GM19025 (cell line): ENCODE data around the gene PCDHA1.
"Not testable (repeated sequence)": the region's sequence is repeated elsewhere in the genome, so short reads cannot be mapped to it uniquely, and the experiment has no call there.

Experiments
- ATAC-seq: cut with Tn5 transposase; IDR thresholded peaks from one replicate; pipeline ENCODE4 v1.9.1; 2021; ENCODE audit warnings: mild to moderate bottlenecking, low read depth, moderate library complexity; ENCODE audit not compliant: unreplicated experiment

Gene PCDHA1

DNA sequence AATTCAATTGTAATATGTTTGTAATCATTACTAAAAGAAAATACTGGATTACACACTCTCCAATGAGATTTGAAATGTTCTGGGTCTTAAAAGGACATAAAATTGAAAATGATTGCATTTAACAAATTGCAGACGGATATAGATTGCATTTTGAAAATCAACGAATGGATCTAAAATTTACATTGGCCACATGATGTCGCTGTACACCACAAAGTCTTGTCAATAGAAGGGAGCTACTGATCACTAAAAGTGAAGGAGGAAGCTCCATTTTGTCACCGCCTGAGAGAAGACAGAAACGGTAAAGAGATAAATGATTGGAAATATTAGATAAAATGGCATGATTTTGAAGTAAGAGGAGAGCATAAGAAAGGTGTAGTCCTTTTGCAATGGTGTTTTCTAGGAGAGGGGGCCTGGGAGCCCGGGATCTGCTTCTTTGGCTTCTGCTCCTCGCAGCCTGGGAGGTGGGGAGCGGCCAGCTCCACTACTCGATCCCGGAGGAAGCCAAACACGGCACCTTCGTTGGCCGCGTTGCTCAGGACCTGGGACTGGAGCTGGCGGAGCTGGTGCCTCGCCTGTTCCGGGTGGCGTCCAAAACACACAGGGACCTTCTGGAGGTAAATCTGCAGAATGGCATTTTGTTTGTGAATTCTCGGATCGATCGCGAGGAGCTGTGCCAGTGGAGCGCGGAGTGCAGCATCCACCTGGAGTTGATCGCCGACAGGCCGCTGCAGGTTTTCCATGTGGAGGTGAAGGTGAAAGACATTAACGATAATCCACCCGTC is at the start of gene PCDHA1:
TSS of gene PCDHA1 (plus strand) at position 236 of the 782 bp plus-strand sequence.
- ATAC-seq: no peak

DNA sequence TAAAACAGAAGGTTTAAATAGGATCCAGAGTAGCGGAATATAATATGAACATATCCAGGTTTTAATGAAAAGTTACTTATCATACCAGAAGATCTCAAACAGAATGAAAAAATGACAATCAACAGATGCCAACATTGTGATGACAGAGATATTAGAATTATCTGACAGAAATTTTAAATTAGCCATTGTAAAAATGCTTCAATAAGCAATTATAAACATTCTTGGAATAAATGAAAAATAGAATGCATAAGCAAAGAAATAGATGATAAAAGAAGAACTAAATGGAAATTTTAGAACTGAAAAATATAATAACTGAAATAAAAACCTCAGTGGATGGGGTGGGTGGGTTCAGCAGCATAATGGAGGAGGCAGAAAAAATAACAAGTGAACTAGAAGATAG is 48.5 kb upstream of the PCDHA1 start:
- ATAC-seq: no peak

DNA sequence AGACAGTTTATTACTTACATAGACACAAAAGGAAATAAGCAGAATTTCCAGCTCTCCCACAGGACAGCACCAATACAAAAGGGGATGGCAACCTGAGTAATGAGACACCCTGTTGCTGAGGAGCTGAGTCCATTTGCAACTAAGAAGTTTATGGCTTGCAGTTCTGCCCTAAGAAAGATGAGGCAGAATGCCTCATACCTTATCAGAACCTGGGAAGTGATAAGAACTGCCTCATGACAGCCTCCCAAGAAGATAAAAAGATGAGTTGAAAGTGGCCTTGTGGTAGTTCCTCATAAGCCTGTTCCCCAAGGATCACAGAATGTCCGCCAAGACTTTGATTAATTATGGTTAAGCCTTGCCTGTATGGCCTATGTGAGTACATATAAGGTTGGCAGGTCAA is 44.0 kb upstream of the PCDHA1 start:
- no peak for ATAC-seq

DNA sequence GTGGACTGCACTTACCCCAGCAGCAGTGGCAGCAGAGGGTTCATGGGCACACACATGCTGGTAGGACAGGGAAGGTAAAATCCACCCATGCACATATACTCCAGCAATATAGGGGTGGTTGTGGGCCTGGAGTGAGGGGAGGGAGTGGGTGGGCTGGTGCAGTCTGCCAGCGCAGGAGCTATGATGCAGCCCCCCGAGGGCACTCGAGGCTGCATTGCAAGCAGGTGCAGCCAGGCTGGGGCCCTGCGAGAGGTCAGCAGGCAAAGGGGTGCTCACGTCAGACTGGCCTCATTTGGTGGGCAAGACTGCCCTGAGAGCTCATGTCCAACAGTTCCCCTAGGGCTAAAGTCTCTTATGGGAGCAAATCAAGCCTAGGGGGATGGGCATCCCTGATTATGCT is 32.4 kb upstream of the PCDHA1 start:
- ATAC-seq: no peak

DNA sequence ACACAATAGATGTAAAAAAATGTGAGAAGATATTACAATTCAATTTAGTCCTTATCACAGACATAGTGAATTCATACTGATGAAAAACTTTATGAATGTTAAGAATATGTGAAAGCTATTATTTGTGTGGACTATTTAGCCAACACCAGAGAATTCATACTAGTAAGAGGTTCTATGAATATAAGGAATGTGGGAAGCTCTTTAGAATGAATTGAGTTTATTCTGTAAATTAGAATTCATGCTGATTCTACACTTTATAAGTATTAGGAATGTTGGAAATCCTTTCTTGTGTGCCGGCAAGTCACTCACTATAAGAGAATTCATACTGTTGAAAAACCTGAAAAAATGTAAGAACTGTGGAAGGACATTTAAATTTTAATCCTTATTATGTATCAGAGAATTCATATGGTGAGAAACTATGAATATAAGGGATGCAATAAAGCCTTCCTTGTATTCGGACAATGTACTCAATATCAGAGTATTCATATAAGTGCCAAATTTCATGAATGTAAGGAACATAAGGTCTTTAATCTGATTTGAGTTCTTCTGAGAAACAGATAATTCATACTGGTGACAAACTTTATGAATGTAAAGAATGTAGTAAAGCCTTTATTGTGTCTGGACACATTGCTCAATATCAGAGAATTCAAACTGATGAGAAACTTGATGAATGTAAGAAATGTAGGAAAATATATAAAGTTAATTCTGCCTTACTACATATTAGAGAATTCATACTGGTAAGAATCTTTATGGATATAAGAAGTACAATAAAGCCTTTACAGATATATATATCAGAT is 21.6 kb upstream of the PCDHA1 start:
- no peak for ATAC-seq

- no peak for ATAC-seq
Measured at GRCh38 chr5:140767444-140767843, 18.5 kb upstream of the PCDHA1 start.

- ATAC-seq: no peak
Measured at GRCh38 chr5:140780512-140780911, 5.4 kb upstream of the PCDHA1 start.

DNA sequence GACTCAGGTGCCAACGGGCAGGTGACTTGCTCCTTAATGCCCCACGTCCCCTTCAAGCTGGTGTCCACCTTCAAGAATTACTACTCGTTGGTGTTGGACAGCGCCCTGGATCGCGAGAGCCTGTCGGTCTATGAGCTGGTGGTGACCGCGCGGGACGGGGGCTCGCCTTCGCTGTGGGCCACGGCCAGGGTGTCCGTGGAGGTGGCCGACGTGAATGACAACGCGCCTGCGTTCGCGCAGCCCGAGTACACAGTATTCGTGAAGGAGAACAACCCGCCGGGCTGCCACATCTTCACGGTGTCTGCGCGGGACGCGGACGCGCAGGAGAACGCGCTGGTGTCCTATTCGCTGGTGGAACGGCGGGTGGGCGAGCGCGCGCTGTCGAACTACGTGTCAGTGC is 1.5 kb downstream of the PCDHA1 start:
- ATAC-seq: not testable (repeated sequence)

DNA sequence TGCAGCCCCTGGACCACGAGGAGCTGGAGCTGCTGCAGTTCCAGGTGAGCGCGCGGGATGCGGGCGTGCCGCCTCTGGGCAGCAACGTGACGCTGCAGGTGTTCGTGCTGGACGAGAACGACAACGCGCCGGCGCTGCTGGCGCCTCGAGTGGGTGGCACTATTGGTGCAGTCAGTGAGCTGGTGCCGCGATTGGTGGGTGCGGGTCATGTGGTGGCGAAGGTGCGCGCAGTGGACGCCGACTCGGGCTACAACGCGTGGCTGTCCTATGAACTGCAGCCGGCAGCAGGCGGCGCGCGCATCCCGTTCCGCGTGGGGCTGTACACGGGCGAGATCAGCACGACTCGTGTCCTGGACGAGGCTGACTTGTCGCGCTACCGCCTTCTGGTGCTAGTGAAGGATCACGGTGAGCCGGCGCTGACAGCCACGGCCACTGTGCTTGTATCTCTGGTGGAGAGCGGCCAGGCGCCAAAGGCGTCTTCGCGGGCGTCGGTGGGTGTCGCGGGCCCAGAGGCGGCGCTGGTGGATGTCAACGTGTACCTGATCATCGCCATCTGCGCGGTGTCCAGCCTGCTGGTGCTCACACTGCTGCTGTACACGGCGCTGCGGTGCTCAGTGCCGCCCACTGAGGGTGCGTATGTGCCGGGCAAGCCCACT is 2.0 kb downstream of the PCDHA1 start:
- not testable (repeated sequence) for ATAC-seq

DNA sequence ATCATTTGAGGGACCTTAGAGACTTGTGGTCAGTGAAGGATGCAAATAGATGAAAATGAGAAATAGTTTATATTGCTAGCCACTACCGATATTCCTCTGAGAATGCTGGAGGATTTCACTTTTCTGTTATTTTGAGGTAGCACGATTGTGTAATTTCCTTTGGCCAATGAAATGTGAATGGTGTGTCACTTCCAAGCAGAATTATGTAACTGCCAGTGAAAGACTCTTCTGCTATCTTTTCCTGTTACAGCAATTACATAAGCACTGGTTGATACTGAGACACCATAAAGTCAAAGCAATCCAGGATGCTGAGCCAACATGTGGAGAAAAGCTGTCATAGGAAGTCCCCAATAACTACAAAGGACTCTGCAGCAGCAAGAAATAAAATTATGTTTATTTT is 5.1 kb downstream of the PCDHA1 start:
- ATAC-seq: no peak

- no peak for ATAC-seq
Measured at GRCh38 chr5:140794595-140795258, 8.8 kb downstream of the PCDHA1 start, which contains the start of gene PCDHA2. Gene PCDHA2 (plus strand): TSS chr5:140794852.

GRCh38 chr5:140795259-140795641 is 9.3 kb downstream of the PCDHA1 start:
- ATAC-seq: no peak

DNA sequence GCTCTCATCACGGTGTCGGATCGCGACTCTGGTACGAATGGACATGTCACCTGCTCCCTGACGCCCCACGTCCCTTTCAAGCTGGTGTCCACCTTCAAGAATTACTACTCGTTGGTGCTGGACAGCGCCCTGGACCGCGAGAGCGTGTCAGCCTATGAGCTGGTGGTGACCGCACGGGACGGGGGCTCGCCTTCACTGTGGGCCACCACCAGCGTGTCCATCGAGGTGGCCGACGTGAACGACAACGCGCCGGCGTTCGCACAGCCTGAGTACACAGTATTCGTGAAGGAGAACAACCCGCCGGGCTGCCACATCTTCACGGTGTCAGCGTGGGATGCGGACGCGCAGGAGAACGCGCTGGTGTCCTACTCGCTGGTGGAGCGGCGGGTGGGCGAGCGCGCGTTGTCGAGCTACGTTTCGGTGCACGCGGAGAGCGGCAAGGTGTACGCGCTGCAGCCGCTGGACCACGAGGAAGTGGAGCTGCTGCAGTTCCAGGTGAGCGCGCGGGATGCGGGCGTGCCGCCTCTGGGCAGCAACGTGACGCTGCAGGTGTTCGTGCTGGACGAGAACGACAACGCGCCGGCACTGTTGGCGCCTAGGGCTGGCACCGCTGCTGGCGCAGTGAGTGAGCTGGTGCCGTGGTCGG is 10.3 kb downstream of the PCDHA1 start:
- ATAC-seq: not testable (repeated sequence)

DNA sequence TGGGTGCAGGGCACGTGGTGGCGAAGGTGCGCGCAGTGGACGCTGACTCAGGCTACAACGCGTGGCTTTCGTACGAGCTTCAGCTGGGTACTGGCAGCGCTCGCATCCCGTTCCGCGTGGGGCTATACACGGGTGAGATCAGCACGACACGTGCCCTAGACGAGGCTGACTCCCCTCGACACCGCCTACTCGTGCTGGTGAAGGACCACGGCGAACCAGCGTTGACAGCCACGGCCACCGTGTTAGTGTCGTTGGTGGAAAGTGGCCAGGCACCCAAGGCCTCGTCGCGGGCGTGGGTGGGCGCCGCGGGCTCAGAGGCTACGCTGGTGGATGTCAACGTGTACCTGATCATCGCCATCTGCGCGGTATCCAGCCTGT is 10.8 kb downstream of the PCDHA1 start:
- ATAC-seq: no peak

GRCh38 chr5:140800816-140801493 is 15.0 kb downstream of the PCDHA1 start, which contains the start of gene PCDHA3:
Gene PCDHA3 (plus strand): TSS chr5:140801057.
- ATAC-seq: no peak

DNA sequence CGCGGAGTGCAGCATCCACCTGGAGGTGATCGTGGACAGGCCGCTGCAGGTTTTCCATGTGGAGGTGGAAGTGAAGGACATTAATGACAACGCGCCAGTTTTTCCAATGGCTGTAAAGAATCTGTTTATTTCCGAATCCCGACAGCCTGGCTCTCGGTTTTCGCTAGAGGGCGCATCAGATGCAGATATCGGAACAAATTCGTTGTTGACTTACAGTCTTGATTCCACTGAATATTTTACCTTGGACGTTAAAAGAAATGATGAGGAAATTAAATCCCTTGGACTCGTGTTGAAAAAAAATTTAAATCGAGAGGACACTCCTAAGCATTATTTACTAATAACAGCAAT is 15.5 kb downstream of the PCDHA1 start:
- ATAC-seq: no peak

GRCh38 chr5:140802381-140802780 is 16.4 kb downstream of the PCDHA1 start:
- not testable (repeated sequence) for ATAC-seq

- no peak for ATAC-seq
Measured at GRCh38 chr5:140802781-140803271, 16.9 kb downstream of the PCDHA1 start.
